ENCODE data around the gene EP400.

The EP400 gene

GRCh38 chr12:131902332-131903241 lies 47.2 kb upstream of the EP400 start:
- peaks cover 40% of the 10 kb centered on the region for H4K20me1 ChIP-seq (ENCODE audit: insufficient read depth, low read length)
- H3K4me2 ChIP-seq (ENCODE audit: low read length), result no peak overlapping the region
- H3K79me2 ChIP-seq (ENCODE audit: low read length), result no peaks in the 10 kb centered on the region
- no peaks in the 10 kb centered on the region for H3K36me3 ChIP-seq (replicated peaks; ENCODE audit: low read depth, low read length)
- TF ChIP-seq EZH2phosphoT487 (IDR thresholded peaks at IDR 0.05; ENCODE audit: low read depth) (no peak), CTCF (IDR thresholded peaks at IDR 0.05; ENCODE audit: low read depth, low read length) (no peak)
- no peak overlapping the region for H2AFZ ChIP-seq (ENCODE audit: low read depth, low read length)
- no peaks in the 10 kb centered on the region for H3K27me3 ChIP-seq (ENCODE audit: low read depth, low read length)
- no peaks in the 10 kb centered on the region for H3K4me1 ChIP-seq (ENCODE audit: low read length)
- H3K4me3 ChIP-seq (ENCODE audit: low read length), result no peak overlapping the region
- no peak overlapping the region for H3K9ac ChIP-seq (ENCODE audit: low read length)
- no peak overlapping the region for H3K27ac ChIP-seq (ENCODE audit: low read length)
- no peaks in the 10 kb centered on the region for H3K9me3 ChIP-seq (ENCODE audit: insufficient read depth, low read length)

- no peaks in the 10 kb centered on the region for H3K9me3 ChIP-seq (ENCODE audit: insufficient read depth, low read length)
- no peak overlapping the region for H3K4me3 ChIP-seq (ENCODE audit: low read length)
- H3K27me3 ChIP-seq (ENCODE audit: low read depth, low read length), result no peaks in the 10 kb centered on the region
- H4K20me1 ChIP-seq (ENCODE audit: insufficient read depth, low read length), result peaks cover 32% of the 10 kb centered on the region
- H3K4me1 ChIP-seq (ENCODE audit: low read length), result no peaks in the 10 kb centered on the region
- no peak overlapping the region for H3K9ac ChIP-seq (ENCODE audit: low read length)
- no peak overlapping the region for H3K4me2 ChIP-seq (ENCODE audit: low read length)
- H2AFZ ChIP-seq (ENCODE audit: low read depth, low read length), result no peak overlapping the region
- no peaks in the 10 kb centered on the region for H3K36me3 ChIP-seq (replicated peaks; ENCODE audit: low read depth, low read length)
- no peaks in the 10 kb centered on the region for H3K79me2 ChIP-seq (ENCODE audit: low read length)
- TF ChIP-seq CTCF (IDR thresholded peaks at IDR 0.05; ENCODE audit: low read depth, low read length) (no peak), EZH2phosphoT487 (IDR thresholded peaks at IDR 0.05; ENCODE audit: low read depth) (no peak)
- no peak overlapping the region for H3K27ac ChIP-seq (ENCODE audit: low read length)
Measured at GRCh38 chr12:131903270-131904255, 46.2 kb upstream of the EP400 start.

- Histone ChIP-seq H3K27ac (ENCODE audit: low read length) (no peak overlapping the region), H3K4me2 (ENCODE audit: low read length) (no peak overlapping the region)
Measured at GRCh38 chr12:131904346-131904745, 45.4 kb upstream of the EP400 start.

More at GRCh38 chr12:131904346-131904745, 45.4 kb upstream of the EP400 start:
- Histone ChIP-seq H4K20me1 (ENCODE audit: insufficient read depth, low read length) (peaks cover 32% of the 10 kb centered on the region), H3K27me3 (ENCODE audit: low read depth, low read length) (no peaks in the 10 kb centered on the region), H3K36me3 (replicated peaks; ENCODE audit: low read depth, low read length) (no peaks in the 10 kb centered on the region), H3K4me1 (ENCODE audit: low read length) (no peaks in the 10 kb centered on the region), H2AFZ (ENCODE audit: low read depth, low read length) (no peak overlapping the region), H3K9me3 (ENCODE audit: insufficient read depth, low read length) (no peaks in the 10 kb centered on the region), H3K9ac (ENCODE audit: low read length) (no peak overlapping the region), H3K4me3 (ENCODE audit: low read length) (no peak overlapping the region), H3K79me2 (ENCODE audit: low read length) (no peaks in the 10 kb centered on the region)
- TF ChIP-seq CTCF (IDR thresholded peaks at IDR 0.05; ENCODE audit: low read depth, low read length) (no peak), EZH2phosphoT487 (IDR thresholded peaks at IDR 0.05; ENCODE audit: low read depth) (no peak)

Measured in OCI-LY3 (cell line).